Right atrium auricular region (tissue), 2 donors: ENCODE data around the gene STARD10. TPM values are rescaled to one million over a fixed set of nuclear protein-coding genes. Genes with fewer than 3 reads are reported as not detected.
A peak's percentile ranks its signal among the peaks of the same experiment; 100 is the strongest.

ENCODE experiments used
- DNase-seq: peaks from one replicate; pipeline ENCODE4 v3.0.0-alpha.2; 2019; ENCODE audit warnings: low spot score
- H3K27ac ChIP-seq, 2 donors: fragments of 200-600 bp; sonication (generic); 1 replicate in 1 of 2; 2 replicates in 1 of 2; pipeline ENCODE4 v1.5.1; 2016 to 2019
- H3K27me3 ChIP-seq, 2 donors: fragments of 200-600 bp; sonication (generic); one replicate each; pipeline versions ENCODE4 v1.5.1 to v1.6.0; 2017 to 2019
- H3K36me3 ChIP-seq: fragments of 200-600 bp; sonication (generic); one replicate; pipeline ENCODE4 v1.5.1; 2016
- H3K4me1 ChIP-seq, 2 donors: fragments of 200-600 bp; sonication (generic); one replicate each; pipeline versions ENCODE4 v1.5.1 to v1.6.0; 2017 to 2019
- H3K4me3 ChIP-seq, 2 donors: fragments of 200-600 bp; sonication (generic); 1 replicate in 1 of 2; 2 replicates in 1 of 2; pipeline ENCODE4 v1.5.1; 2017 to 2019; ENCODE audit warnings: mild to moderate bottlenecking in 1 of 2, moderate library complexity in 1 of 2
- H3K9me3 ChIP-seq, 2 donors: fragments of 200-600 bp; sonication (generic); one replicate each; pipeline ENCODE4 v1.5.1; 2019
- total RNA-seq, 2 donors: library from RNA; depleted of rRNA; stranded (reverse); fragments of >200 nt; gene quantifications; one replicate each; pipeline ENCODE4 v1.1.0, GENCODE V29; 2016
- TF ChIP-seq, protein P1 (sequence below), 2 donors: fragments of 200-600 bp; sonication (generic); IDR thresholded peaks; one replicate each; pipeline ENCODE4 v1.5.1; 2019; ENCODE audit warnings: antibody characterized with exemption in 2 of 2

Gene STARD10
- total RNA-seq, 2 donors from 2014 or later: 77.0 to 112 TPM

DNA sequence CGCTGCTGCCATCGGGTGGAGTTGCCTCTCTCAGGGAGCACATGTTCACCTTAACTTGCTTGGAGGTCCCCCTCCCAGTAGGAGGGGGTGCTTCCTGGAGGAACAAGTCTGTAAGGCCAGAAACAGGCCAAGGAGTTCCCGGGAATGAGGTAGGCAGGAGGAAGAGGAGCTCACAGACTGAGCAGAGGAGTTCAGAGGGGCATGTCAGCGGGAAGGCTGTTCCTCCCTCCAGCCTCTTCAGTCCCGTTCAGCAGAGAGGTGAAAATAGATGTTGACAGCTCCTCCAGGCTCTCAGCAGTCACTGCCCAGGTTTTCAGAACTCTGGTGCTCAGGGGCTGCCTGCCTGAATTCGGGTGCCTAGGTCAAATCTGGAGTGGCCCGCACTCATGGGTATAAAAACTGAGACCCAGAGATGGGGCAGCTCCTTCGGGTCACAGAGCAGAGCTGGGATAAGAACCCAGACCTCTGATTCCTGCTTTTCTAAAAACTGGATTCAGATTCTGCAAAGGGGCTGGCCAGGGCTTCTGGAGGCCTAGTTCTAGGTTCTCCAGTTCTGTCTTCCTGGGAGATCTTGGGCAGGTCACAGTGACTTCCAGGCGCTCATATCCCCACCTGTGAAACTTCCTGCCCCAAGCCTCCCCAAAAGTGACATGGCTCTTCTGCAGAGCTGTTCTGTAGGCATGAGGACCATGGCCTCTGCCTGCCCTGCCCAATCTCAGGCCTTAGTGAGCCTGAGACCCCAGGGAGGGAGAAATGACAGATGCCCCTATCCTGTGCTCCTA, 38.6 kb upstream of the STARD10 start:
- Histone ChIP-seq H3K4me3 (no peak overlapping the region), H3K27ac (peak overlapping the region; percentile 87 to 95), H3K36me3 (peaks cover 12% of the 10 kb centered on the region), H3K4me1 (peaks cover 0 to 67% of the 10 kb centered on the region in 2 donors), H3K27me3 (no peaks in the 10 kb centered on the region), H3K9me3 (no peaks in the 10 kb centered on the region)
- no peak for DNase-seq
- TF ChIP-seq, protein P1, sequence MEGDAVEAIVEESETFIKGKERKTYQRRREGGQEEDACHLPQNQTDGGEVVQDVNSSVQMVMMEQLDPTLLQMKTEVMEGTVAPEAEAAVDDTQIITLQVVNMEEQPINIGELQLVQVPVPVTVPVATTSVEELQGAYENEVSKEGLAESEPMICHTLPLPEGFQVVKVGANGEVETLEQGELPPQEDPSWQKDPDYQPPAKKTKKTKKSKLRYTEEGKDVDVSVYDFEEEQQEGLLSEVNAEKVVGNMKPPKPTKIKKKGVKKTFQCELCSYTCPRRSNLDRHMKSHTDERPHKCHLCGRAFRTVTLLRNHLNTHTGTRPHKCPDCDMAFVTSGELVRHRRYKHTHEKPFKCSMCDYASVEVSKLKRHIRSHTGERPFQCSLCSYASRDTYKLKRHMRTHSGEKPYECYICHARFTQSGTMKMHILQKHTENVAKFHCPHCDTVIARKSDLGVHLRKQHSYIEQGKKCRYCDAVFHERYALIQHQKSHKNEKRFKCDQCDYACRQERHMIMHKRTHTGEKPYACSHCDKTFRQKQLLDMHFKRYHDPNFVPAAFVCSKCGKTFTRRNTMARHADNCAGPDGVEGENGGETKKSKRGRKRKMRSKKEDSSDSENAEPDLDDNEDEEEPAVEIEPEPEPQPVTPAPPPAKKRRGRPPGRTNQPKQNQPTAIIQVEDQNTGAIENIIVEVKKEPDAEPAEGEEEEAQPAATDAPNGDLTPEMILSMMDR (IDR thresholded peaks at IDR 0.05): no peak

DNA sequence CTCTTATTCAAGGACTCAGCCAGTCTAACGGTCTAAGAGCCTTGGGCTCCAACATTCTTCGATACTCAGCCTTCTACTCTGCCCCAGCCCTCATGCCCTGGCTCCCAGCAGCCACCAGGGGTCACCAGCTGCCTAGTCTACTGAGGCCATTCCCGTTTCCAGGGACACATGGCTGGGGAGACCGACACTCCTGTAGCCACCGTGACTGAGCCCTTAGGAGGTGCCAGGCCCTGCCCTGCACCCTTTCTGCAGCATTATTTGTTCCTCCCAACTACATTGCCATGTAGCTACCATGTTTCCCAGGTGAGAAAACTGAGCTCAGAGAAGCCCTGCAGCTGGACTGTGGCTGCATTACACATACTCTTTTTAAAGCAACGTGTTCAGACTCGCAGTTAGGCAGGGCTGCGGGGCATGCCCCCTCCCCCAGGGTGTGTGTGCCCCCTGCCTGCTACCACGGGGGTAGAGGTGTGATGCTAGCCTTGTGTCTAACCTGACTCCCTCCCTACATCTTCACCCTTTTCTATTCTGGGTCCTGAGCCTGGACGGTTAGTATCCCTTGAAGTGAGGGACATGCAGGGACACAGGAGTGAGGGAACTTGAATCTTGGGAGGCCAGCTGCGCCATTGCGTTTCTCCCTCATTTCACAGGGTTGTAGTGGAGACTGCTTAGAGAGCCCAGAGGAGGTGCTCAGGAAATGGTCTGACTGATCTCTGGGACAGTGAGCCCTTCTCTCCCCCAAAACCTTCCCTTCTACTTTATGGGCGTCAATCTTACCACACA, 37.9 kb upstream of the STARD10 start:
- H3K9me3 ChIP-seq: no peaks in the 10 kb centered on the region
- peak; percentile 93 for DNase-seq
- H3K27me3 ChIP-seq: no peaks in the 10 kb centered on the region
- peaks cover 7% of the 10 kb centered on the region for H3K36me3 ChIP-seq
- TF ChIP-seq, protein P1 (IDR thresholded peaks at IDR 0.05): peak; percentile 81 to 96
- peak overlapping the region; percentile 87 to 95 for H3K27ac ChIP-seq
- H3K4me3 ChIP-seq: no peak overlapping the region
- H3K4me1 ChIP-seq: peaks cover 0 to 65% of the 10 kb centered on the region in 2 donors

DNA sequence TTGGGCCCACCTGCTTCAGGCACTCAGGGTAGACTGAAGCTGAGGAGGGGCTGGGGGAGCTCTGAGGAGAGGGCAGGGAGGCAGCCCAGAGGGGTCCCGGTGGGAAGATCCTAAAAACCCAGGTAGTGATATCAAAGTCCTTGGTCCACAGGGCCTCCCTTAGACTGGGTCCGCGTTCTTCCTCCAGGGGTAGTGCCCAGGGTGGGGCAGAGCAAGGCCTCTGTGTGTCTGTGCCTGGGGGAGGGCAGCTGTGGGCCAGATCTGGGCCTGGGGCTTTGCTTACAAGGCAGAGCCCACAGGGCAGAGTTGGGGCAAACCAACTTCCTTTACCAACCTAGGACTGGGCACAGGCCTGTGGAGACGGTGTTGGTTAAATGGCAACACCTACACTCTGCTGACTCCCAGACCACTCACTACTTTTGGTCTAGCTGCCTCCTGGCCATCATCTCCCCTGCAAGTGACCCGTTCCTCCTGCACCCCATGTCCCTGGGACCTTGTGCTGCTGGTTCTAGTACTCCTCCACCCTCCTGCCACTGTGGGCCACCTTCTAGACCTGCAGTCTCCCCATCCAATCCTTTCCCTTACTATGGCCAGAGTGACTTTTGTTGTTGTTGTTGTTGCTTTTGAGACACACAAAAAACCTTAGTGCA, 36.2 kb upstream of the STARD10 start:
- Histone ChIP-seq H3K36me3 (peaks cover 7% of the 10 kb centered on the region), H3K27ac (no peak overlapping the region)
- DNase-seq: no peak

DNA sequence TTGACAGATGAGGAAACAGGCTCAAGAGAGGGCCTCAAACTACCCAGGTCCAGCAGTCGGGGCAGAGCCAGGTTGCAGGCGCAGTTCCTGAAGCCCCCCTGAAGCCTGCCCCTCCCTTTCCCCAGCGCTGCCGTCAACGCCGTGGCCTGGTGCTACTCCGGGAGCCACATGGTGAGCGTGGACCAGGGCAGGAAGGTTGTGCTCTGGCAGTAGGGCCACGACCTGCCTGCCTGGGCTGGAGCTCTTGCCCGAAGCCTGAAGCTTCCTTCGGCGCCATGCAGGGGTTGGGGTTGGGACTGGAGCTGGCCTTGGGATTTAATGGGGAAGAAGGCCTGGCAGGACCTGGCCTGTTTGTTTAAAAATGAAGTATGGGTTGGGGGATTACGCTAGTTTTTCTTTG, 35.3 kb upstream of the STARD10 start:
- DNase-seq: no peak
- TF ChIP-seq, protein P1 (IDR thresholded peaks at IDR 0.05): no peak
- Histone ChIP-seq H3K4me1 (peaks cover 0 to 40% of the 10 kb centered on the region in 2 donors), H3K36me3 (peaks cover 7% of the 10 kb centered on the region), H3K27ac (no peak overlapping the region), H3K27me3 (no peaks in the 10 kb centered on the region), H3K4me3 (no peak overlapping the region), H3K9me3 (no peaks in the 10 kb centered on the region)

More for the DNA sequence above, 36.2 kb upstream of the STARD10 start:
- Histone ChIP-seq H3K27me3 (no peaks in the 10 kb centered on the region), H3K4me1 (peaks cover 0 to 48% of the 10 kb centered on the region in 2 donors), H3K9me3 (no peaks in the 10 kb centered on the region), H3K4me3 (no peak overlapping the region)
- TF ChIP-seq, protein P1 (IDR thresholded peaks at IDR 0.05): no peak

DNA sequence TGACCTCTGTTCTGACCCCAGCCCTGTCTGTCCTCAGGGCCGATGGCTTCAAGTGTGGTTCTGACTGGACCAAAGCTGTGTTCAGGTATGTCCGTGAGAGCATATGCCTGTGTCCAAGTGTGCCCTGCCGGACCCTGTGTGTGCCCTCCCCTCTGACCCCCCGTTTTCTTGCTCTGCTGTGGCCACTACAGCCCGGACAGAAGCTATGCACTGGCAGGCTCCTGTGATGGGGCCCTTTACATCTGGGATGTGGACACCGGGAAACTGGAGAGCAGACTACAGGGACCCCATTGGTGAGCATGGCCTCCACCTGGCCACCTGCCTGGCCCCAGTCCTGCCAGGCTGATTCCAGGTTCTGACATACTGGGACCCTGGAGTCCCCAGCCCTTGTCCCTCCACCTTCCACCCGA, 34.9 kb upstream of the STARD10 start:
- Histone ChIP-seq H3K4me1 (peaks cover 0 to 35% of the 10 kb centered on the region in 2 donors), H3K36me3 (peaks cover 7% of the 10 kb centered on the region)
- no peak for DNase-seq

More for the DNA sequence above, 34.9 kb upstream of the STARD10 start:
- Histone ChIP-seq H3K4me3 (no peak overlapping the region), H3K9me3 (no peaks in the 10 kb centered on the region), H3K27ac (peak overlapping the region in 1 of 2 donors; percentile 40), H3K27me3 (no peaks in the 10 kb centered on the region)
- TF ChIP-seq, protein P1 (IDR thresholded peaks at IDR 0.05): no peak
